Activated CD8-positive, alpha-beta memory T cell treated with anti-CD3 and anti-CD28 coated beads, Interleukin-2, amount 50 U/mL, for 48 hours (primary cell): ENCODE results near the gene DCAF11.

ENCODE experiments used
- DNase-seq: peaks from one replicate; pipeline ENCODE4 v3.0.0-alpha.2; 2020

DCAF11 gene

DNA sequence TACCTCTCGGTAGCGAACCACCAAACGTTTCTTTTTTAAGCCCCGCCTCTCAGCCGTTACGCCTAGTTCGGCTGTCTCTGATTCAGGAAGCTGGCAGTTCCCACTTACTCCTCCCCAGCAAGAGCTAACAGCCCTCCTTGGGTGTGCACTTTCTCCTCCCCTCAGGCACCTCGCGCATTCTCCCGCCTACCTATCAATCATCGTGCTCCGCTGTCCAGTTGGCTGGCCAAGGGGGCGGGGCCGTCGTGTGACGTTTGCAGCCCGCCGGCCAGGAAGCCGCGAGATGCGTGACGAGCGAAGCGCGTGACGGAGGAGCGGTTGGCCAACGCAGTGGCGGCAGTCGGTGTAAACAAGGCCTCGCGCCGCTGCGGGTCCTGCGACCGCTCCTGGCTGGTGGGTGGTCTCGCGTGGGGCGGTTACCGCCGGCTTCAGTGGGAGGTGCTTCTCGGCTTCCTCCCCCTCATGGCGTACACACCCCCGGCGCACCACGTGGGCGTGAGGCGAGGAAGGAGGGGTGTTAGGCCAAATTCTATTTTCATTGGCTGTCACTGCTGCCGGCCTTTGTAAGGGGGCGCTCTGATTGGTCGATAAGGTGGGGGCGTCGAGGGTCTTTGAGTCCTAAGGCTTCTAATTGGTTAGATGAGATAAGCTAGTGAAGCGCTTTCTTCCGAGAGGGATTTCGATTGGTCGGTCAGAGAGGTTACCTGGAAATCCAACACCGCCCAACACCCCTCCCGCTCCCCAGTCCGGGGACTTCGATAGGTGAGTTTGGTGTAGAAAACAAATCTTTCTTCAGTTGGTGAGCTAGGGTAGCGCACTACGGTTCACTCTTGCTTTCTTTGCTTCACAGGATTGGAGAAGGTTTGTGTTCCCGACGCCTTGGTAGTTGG is at the start of gene DCAF11, which contains the start of gene NRL:
DCAF11 (plus strand) TSS at position 246 of the 890 bp plus-strand sequence. CDS start 818 bp downstream, outside the sequence.
NRL (minus strand) TSS at position 418 of the 890 bp plus-strand sequence. CDS start 32,101 bp downstream, outside the sequence.
- peak; percentile 99 for DNase-seq

DNA sequence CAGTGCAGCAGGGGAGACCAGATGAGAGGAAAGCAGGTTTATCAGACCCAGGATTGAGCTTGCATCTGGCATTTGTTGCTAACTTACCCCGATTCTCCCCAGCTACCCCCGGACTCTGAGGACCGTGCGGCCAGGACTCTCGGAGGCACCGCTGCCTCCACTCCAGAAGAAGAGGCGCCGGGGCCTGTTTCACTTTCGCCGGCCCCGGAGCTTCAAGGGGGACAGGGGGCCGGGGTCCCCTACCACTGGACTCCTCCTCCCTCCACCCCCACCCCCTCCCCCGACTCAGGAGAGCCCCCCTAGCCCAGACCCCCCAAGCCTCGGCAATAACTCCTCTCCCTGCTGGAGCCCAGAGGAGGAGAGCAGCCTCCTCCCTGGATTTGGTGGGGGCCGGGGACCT is 49.7 kb upstream of the DCAF11 start:
- no peak for DNase-seq

DNA sequence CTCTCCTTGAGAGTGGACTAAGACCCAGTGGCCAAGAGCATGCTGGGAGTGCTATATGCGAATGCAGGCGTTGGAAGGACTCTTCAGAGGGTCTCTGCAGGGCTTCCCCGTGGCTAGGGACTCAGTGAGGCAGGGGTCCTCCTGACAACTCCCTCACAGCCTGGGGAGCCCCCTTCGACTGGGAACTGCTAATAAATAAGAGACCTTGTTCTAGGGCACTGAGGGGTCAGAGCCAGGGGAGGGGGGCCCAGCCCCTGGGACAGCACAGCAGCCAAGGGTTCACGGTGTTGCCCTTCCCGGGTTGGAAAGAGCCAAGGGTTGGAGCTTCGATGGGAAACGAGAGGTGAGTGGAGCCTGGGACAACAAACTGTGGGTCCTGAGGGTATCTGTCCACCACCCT is 49.2 kb upstream of the DCAF11 start:
- DNase-seq = no peak

DNA sequence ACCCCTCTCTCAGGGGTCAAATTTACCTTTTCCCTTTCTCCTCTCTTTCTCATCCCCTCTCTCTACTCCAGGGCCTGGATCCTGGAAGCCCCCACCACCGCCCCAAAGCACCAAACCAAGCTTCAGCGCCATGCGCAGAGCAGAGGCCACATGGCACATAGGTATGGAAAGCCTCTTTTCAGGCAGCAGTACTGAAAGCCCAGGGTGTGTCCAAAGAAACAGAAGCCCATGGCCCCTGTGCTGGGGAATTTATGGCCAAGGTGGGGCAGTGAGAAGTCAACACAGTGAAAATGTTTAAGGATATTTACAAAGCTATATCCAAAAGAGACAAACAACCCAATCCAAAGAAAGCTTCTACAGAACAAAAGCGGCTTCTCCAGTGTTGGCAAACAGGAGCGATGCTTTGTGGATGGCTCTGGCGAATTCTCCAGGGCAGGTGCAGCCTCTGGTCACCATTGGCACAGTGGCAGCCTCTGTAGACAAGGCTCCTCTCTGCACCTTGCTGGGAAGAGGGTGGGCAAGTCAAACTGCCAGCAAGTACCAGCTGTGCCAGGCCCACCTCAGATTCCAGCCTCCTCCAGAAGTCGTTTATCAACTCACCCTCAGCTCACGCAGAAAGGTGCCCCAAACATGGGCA is 48.0 kb upstream of the DCAF11 start:
- DNase-seq = no peak

DNA sequence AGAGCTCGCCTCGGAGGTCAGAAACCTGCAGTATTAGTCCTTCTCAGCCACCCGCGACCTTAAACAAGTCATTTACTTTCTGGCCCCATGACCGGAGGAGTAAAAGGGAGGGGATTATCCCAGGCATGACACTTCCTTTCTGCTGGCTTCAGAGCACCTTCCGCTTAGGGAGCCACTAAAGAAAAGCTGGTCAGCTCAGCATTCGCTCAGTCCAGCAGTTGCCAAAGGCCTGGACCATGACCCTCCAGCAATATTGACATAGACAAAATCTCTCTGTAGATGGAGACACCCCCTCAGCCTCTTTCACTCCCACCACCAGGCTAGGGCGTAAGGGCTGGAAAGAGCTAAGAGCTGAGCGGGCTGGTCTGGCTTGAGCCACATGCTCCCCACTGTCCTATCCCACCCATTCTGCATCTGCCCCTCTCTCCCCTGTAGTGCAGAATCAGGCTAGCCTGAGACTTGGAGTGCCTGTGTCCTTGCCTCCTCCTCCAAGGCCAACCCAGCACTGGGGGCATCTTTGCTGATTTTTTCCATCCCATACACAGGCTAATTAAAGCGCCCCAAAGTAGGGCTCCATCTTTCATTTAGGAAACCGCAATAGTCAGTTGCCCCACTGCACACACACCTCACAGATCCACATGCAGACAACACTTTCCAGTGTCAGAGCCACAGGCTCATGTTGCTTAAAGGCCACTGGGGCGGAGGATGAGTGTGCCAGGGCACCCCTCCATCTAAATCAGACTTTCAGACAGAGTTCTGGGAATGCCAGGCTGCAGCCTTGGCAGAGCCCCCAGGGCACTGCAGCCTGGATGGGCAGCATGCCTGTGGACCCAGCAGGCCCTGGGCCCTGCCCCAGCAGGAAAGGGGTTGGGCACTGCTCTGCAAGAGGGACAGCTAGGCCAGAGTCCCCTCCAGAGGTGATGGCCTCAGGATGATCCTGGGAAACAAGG is 47.2 kb upstream of the DCAF11 start:
- DNase-seq = no peak

DNA sequence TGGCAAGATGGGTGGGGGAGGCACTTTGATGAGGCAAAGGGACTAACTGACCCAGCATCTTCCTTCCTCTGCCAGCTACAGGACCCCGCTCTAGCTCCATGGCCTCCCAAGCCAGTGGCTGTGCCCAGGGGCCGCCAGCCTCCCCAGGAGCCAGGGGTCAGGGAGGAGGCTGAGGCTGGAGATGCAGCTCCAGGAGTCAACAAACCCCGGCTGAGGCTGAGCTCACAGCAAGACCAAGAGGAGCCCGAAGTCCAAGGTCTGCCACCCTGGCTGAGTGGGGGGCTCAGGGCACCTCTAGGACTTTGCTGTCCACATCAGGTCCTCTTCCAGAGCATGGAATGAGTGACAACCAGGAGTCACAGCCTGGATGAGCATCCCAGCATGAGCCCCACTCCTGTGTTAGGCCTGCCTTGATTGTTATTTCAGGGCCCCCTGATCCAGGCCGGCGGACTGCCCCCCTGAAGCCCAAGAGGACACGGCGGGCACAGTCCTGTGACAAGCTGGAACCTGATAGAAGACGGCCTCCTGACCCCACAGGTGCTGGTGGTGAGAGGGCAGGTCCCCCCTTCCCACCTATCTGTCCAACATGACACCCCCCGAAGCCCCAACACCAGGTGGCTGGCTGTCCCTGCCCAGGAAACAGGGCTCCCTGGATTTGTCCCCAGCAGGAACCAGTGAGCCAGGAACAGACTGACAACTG is 45.7 kb upstream of the DCAF11 start:
- no peak for DNase-seq

DNA sequence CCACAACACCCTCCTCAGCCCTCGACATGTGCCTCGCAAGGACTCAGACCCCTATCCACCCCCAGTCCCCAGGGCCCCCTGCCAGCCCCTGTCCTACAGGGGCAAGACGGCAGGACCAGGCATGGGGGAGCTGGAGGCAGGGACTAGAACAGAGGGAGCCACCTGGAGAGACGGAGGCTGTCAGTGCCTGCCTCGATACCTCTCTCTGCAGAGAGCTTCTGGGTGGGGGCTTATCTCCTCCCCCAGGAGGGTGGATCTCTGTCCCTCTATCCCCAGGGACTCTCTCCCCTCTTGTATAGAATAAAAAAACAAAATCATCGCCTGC is 45.2 kb upstream of the DCAF11 start:
- no peak for DNase-seq

DNA sequence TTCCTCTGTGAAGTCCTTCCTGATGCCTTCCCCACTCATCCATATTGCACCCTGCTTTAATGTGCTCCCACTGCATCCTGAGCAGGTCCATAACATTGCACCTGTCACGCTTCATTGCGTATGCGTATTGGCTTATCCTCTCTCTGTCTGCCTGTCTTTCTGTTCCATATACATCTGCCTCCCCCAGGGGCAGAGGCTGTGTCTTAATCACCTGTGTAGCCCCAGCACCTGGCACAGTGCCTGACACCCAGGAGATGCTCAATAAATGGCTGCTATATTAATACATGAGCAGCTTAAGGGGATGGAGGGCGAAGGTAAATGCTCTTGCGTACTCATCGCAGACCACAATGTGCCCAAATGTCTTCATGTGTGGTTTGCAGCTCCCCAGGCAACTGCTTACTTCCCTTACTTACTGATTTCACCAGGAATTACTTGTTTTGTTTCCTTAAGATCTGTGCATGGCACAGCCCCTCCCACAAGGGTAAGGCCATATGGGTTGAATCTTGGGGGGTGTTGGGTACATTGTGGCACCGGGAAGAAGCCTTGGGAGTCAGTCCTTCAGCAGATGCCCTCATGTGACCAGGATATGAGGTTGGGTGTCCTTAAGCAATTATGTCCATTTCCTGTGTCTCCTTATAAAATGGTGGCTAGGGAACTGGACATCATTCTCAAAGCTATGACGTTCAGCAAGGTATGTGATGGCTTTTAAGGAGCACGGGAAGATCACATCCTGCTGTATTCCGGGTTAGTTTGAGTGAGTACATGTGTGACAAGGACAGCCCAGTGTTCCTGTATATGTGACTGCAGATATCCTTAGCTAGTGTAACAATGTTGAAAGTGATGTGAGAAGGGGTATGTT is 44.1 kb upstream of the DCAF11 start:
- DNase-seq = no peak

DNA sequence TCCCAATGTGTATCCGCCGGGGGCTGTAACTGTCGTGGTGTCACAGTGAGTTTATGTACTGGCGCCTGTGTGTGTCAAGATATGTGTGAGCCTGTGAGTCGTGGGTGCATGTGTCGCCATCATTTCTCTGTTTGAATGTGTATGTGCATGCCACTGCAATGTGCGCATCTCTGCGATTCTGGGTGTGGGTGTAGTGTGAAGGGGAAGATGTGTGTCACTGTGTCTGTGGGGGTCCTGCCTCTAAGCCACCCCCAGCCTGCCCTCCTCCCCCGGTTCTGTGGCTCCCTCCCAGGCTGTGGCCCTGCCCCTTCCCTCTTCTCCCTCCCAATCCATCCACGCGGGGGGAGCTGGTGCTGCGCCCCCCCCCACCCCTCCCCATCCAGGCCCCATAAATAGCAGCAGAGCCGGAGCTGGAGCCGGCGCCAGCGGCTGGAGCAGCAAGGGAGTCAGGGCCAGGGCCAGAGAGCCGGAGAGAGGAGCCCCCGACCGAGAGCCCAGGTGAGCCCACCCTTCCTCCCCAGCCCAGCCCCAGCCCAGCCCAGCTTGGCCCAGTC is 43.4 kb upstream of the DCAF11 start, which contains the start of gene CPNE6:
CPNE6 (plus strand) TSS at position 419 of the 554 bp plus-strand sequence. CDS start 1,375 bp downstream, outside the sequence.
- peak; percentile 70 for DNase-seq

DNA sequence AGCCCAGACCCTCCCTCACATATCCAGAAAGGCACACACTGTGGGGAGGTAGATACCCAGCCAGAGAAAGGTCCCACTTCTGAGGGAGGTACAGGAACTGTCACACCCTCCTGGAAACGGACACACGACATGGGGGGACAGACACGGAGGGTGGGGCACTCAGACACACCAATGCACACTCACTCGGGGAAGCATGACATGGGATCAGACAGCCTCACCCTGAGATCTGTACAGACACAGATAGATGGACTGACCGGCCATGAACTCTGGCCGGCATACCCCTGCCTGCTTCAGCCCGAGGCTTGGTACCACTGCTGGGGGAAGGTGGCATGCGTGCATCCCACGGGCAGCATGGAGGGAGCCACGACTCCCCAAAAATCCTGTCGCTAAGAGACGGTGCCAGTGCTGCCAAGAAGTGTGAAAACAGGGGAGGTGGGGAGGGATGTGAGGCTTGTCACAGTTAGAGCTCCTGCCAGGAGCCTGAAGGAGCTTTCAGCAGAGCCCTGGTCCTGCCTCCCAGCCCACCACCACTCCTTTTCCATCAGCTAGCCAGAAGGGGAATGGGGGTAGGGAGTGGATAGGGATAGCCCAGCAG is 42.6 kb upstream of the DCAF11 start:
- DNase-seq = no peak

DNA sequence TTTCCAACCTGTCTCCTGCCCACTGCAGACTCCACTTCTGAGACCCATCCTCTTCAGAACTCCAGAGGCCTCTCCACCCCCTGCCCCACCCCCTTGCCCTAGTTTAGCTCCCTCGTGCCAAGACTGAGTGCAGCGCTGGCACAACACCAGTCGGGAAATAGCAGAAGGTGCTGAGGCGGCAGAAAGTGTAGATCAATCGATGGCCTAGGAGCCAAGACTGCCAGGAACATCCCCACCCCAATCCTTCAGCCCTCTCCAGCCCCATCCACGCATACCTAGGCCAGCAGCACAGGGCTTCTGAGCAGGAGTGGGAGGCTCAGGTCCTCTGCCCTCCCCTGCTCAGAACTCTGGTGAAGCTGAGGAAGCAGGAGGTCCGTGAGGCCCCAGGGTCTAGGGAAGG is 42.1 kb upstream of the DCAF11 start:
- no peak for DNase-seq

DNA sequence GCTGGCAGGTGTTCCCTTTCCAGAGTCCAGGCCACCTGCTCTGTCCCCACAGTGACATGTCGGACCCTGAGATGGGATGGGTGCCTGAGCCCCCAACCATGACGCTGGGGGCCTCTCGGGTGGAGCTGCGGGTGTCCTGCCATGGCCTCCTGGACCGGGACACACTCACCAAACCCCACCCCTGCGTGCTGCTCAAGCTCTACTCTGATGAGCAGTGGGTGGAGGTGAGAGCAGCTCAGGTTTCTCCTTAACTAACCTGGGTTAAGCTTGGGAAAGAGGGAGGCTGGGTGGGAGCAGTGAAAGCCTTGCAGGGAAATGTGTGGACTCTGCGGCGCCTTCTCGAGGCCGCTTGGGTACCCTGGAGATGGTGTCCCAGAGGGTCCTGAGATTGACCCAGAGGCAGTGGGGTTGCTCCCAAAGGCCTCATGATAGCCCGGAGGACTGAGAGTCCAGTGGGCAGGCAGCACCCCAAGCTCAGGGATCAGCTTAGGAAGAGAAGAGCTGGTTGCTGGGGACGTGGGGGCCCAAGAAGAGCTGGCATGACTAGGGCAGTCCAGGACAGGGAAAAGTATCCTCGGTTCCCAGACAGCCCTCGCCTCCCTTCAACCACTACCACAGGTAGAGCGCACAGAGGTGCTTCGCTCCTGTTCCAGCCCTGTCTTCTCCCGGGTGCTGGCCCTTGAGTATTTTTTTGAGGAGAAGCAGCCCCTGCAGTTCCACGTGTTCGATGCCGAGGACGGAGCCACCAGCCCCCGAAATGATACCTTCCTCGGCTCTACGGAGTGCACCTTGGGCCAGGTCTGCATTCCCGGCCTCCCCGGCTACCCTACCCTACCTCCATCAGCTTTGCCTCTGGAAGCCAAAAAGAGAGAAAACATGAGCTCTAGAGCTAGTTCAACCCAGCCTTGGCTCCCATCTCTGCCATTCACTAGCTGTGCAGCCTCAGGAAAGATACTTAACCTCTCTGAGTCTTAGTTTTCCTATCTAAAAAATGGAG is 41.4 kb upstream of the DCAF11 start:
- DNase-seq = no peak

DNA sequence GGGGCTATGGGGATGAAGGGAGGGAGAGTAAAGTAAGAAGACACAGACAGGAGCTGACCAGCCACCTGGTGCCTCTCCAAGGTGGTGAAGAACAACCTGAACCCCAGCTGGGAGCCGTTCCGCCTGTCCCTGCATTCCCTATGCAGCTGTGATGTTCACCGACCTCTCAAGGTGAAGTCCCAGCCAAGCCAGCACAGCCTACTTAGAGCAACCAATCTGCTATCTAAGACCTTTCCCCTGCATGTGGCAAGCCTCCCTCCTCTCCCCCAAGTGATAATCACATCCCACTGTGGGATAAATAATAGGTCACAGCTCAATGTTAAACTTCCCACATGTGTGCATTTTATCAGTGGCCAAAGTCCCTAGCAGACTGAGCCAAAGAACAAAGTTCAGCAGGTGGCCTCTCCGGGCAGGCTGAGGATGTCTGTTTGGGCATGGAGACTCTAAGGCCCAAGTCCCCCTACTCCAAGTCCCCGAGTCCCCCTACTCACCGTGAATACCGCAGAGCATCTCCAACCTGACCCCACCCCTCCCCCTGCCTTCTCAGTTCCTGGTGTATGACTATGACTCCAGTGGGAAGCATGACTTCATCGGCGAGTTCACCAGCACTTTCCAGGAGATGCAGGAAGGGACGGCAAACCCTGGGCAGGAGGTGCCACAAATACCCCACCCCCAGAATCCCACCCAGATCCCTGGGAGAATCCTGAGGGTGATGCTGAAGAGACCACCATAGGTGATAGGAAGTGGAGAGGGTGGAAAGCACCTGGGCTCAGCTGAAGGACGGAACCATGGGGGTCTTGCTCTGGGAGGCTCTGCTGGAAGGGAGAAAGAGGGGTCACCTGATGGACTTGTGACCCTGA is 39.7 kb upstream of the DCAF11 start:
- no peak for DNase-seq

DNA sequence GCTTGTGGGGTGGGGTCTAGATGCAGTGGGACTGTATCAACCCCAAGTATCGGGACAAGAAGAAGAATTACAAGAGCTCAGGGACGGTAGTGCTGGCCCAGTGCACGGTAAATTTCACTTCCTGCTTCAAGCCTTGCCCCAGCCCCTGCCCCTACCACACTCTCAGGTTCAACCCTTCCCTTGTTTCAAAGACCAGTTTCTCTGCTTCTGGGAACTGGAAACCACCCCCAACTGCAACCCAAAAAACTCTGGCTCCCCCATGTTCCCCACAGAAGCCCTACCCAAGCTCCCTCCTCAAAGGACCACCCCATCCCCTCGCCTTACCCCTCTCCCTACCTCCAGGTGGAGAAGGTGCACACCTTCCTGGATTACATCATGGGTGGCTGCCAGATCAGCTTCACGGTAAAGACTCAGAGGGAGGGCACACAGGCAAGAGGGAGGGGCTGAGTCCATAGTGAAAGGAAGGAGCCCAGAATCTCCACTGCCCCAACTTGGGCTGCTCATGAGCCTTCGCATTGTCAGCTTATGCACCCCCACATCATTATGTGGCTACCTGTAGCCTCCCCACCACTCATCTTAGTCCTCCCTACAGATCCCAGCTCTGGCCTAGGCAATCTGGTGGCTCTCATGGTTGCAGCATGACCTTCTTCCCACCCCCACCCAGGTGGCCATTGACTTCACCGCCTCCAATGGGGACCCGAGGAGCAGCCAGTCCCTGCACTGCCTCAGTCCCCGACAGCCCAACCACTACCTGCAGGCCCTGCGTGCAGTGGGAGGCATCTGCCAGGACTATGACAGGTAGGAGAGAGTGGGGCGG is 38.9 kb upstream of the DCAF11 start:
- DNase-seq = no peak

DNA sequence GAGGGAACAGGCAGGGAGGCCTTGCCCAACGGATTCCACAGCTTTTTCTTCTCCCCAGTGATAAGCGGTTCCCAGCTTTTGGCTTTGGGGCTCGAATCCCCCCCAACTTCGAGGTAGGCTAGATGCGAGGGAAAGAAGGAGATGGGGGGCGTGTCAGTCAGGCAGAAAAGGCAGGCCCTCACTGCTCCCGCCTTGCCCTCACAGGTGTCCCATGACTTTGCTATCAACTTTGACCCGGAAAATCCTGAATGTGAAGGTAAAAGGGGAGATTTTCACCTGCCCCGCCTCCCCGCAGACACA is 38.3 kb upstream of the DCAF11 start:
- DNase-seq = no peak

DNA sequence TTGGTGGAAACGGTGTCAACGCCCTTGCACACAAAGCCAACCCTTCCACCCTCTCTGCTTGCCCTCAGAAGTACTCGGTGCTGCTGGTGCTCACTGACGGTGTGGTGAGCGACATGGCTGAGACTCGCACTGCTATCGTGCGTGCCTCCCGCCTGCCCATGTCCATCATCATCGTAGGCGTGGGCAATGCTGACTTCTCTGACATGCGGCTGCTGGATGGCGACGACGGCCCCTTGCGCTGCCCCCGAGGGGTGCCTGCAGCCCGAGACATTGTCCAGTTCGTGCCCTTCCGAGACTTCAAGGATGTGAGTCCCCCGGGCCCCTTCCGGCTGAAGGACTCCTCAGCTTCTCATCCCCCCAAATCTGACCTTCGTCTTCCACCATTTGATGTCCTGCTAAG is 37.5 kb upstream of the DCAF11 start:
- no peak for DNase-seq

DNA sequence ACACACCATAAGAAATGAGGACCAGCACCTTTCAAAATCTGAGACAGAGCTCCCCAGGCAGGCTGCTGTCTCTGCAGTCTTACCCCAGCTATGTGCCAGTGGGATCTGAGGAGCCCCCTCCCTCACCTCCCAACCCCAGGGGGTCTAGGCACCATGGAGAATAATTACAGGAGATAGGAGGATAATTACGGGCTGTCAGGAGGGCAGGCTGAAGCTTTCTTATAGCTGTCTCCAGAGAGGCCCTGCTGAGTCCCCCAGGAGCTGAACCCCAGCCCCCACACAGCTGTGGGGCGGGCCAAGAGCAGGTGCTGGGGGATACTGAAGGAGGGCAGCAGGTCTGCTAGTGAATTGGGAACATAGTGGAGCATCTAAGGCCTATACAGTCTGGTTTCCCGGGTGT is 36.4 kb upstream of the DCAF11 start:
- no peak for DNase-seq
